HUES6 (cell line): Measurements from ENCODE around the gene OR5D16.

ENCODE experiments used
- H3K27ac ChIP-seq: 2 replicates; pipeline ENCODE4 v1.7.0; 2013; ENCODE audit warnings: low read depth, mild to moderate bottlenecking, low read length, inconsistent platforms
- H3K27me3 ChIP-seq: 2 replicates; pipeline ENCODE4 v1.6.1; 2013; ENCODE audit warnings: low read length; ENCODE audit not compliant: control insufficient read depth, insufficient read depth
- H3K36me3 ChIP-seq: 2 replicates; pipeline ENCODE4 v1.6.1; 2013; ENCODE audit warnings: low read length; ENCODE audit not compliant: control insufficient read depth, insufficient read depth
- H3K4me1 ChIP-seq: 2 replicates; pipeline ENCODE4 v1.6.1; 2013; ENCODE audit warnings: low read length; ENCODE audit not compliant: control insufficient read depth, insufficient read depth
- H3K4me3 ChIP-seq: 2 replicates; pipeline ENCODE4 v1.5.1; 2013; ENCODE audit warnings: low read depth, low read length
- H3K9ac ChIP-seq: one replicate; pipeline ENCODE4 v1.6.1; 2013; ENCODE audit warnings: mild to moderate bottlenecking, low read length
- H3K9me3 ChIP-seq: 2 replicates; pipeline ENCODE4 v1.6.1; 2013; ENCODE audit warnings: low read depth, low read length; ENCODE audit not compliant: control insufficient read depth, insufficient read depth

OR5D16 gene

DNA sequence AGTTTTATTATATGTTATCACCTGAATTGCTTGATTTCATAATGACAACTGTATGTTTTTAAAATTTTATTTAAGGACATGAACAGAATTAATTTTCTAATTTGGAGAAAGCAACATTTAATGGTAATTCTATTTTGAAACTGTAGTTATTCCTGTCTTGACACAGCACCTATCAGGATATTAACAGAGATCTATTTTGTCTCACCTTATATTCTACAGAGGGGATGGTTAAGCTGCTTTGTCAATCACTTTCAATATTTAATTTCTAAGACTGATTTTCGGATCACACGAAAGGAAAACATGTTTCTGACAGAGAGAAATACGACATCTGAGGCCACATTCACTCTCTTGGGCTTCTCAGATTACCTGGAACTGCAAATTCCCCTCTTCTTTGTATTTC is at the start of gene OR5D16:
Gene OR5D16, plus strand, starts transcription at position 301 of the 400 bp plus-strand sequence. Its CDS starts 0 bp downstream, at position 301.
- Histone ChIP-seq H3K27me3 (no peaks in the 10 kb centered on the region), H3K9ac (no peak within 1 kb of the TSS), H3K9me3 (peaks cover 28% of the 10 kb centered on the region), H3K36me3 (no peaks in the 10 kb centered on the region), H3K4me3 (no peak within 1 kb of the TSS), H3K4me1 (no peaks in the 10 kb centered on the region), H3K27ac (no peak within 1 kb of the TSS)

DNA sequence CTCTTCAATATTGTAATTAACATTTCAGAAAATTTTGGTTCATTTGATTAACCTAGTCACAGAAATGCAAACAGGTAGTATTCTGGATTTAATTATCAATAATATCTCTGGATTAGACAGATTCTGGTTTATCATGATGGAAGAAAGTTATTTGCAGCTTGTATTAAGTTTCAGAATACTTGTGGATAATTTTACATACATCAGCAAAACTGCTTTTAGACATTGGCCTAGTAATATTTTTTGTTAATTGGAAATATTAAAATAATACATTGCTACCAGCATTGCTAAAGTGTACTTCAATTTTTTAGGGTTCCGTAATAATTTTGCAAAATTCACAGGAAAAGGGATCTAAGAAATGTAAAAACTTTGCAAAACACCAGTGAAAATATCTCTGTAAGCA is 46.9 kb upstream of the OR5D16 start:
- no peak overlapping the region for H3K27ac ChIP-seq
- H3K36me3 ChIP-seq = no peaks in the 10 kb centered on the region
- peaks cover 50% of the 10 kb centered on the region; the same call in 1 of the 2 replicates for H3K9me3 ChIP-seq
- no peak overlapping the region for H3K9ac ChIP-seq
- no peak overlapping the region for H3K4me3 ChIP-seq
- H3K27me3 ChIP-seq = no peaks in the 10 kb centered on the region
- H3K4me1 ChIP-seq = no peaks in the 10 kb centered on the region

DNA sequence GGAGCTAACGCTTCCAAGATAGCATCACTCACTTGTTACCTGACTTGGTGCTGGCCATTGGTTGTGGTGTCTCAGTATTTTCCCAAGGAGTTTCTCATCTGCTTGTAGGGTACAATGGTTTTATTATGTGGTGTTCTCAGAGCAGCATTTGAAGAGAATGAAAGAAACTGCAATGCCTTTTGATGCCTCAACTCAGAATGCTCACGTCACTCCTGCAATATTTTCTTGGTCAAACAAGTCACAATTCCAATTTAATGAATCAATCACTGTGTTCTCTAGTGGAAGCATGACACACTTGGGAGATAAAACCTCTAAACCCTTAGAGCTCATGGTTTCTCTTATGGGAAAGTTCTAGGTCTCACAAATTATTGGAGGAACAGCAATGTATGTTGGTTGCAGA is 45.2 kb upstream of the OR5D16 start:
- Histone ChIP-seq H3K27ac (no peak overlapping the region), H3K4me3 (no peak overlapping the region), H3K36me3 (no peaks in the 10 kb centered on the region), H3K4me1 (no peaks in the 10 kb centered on the region), H3K9ac (no peak overlapping the region), H3K9me3 (peaks cover 42% of the 10 kb centered on the region; the same call in 1 of the 2 replicates), H3K27me3 (no peaks in the 10 kb centered on the region)

DNA sequence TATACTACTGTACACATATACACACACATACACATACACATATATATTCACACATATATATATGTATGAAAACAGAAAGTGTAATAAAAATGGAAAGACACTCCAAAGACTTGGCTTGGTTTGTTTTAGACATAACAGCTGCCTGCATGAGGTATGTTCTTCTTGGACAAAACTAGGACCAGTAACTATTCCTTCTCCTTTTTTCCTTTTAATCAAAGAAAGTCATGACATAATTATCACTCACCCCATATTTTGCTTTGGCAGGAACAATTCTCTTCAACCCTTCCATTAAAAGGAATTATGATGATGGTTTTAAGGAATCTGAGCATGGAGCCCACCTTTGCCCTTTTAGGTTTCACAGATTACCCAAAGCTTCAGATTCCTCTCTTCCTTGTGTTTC is 43.3 kb upstream of the OR5D16 start, which contains the start of gene OR5D14:
Gene OR5D14, plus strand, starts transcription at position 301 of the 400 bp plus-strand sequence. Its CDS starts 0 bp downstream, at position 301.
- H3K9ac ChIP-seq = no peak within 1 kb of the TSS
- H3K27ac ChIP-seq = no peak within 1 kb of the TSS
- H3K36me3 ChIP-seq = no peaks in the 10 kb centered on the region
- H3K9me3 ChIP-seq = peaks cover 52% of the 10 kb centered on the region; the same call in 1 of the 2 replicates
- no peak within 1 kb of the TSS for H3K4me3 ChIP-seq
- no peaks in the 10 kb centered on the region for H3K4me1 ChIP-seq
- H3K27me3 ChIP-seq = no peaks in the 10 kb centered on the region

DNA sequence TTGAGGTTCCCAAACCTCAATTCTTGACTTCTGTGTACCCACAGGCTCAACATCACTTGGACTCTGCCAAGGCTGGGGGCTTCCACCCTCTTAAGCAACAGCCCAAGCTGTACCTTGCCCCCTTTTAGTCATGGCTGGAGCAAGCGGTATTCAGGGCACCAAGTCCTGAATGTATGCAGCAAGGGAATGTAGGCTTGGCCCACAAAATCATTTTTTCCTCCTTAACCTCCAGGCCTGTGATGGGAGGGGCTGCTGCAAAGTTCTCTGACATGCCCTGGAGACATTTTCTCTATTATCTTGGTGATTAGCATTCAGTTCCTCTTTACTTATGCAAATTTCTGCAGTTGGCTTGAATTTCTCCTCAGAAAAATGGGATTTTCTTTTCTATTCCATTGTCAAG is 32.3 kb upstream of the OR5D16 start:
- H3K4me1 ChIP-seq = no peaks in the 10 kb centered on the region
- no peak overlapping the region for H3K9ac ChIP-seq
- H3K4me3 ChIP-seq = no peak overlapping the region
- no peak overlapping the region for H3K27ac ChIP-seq
- H3K36me3 ChIP-seq = no peaks in the 10 kb centered on the region
- H3K27me3 ChIP-seq = no peaks in the 10 kb centered on the region
- H3K9me3 ChIP-seq = peaks cover 54% of the 10 kb centered on the region

DNA sequence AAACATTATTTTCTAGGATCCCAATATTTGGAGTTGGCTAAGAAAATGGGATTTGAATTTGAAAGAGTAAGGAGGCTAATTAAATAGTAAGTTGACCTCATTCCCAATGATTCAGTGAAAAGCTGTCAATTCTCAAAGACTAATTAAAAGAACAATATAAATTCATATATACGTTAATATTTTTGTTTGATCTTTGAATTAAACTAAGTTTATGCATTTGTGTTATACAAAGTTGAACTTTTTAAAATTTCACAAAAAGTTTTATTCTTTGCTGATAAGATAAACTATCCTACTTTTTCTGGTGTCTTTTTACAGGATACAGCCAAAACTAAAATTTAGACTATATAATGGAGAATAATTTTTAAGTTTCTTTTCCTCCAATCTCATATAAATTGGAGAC is 27.5 kb upstream of the OR5D16 start, which contains the start of gene OR5L1:
Gene OR5L1, plus strand, starts transcription at position 301 of the 400 bp plus-strand sequence. CDS start 100 bp downstream, outside the sequence.
- Histone ChIP-seq H3K9me3 (peaks cover 47% of the 10 kb centered on the region), H3K4me1 (no peaks in the 10 kb centered on the region)

DNA sequence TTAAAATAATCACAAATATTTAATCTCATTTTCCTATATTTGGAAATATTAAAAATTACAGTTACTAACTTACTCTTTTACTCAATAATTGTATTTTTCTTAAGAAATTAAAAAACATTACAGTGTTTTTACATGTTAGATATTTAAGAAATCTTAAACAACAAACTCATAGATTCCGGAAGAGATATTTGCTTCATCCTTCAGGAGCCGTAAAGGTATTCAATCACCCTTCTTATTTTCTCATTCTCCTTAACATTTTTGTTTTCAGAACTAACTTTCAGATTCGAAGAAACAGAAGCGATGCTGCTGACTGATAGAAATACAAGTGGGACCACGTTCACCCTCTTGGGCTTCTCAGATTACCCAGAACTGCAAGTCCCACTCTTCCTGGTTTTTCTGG is 19.2 kb upstream of the OR5D16 start, which contains the start of gene OR5D18:
Gene OR5D18, plus strand, starts transcription at position 301 of the 400 bp plus-strand sequence. Its CDS starts 0 bp downstream, at position 301.
- Histone ChIP-seq H3K27me3 (no peaks in the 10 kb centered on the region), H3K4me1 (no peaks in the 10 kb centered on the region), H3K9me3 (peaks cover 32% of the 10 kb centered on the region; the same call in 1 of the 2 replicates), H3K4me3 (no peak within 1 kb of the TSS), H3K27ac (no peak within 1 kb of the TSS), H3K9ac (no peak within 1 kb of the TSS), H3K36me3 (no peaks in the 10 kb centered on the region)

More for the DNA sequence above, 27.5 kb upstream of the OR5D16 start, which contains the start of gene OR5L1:
- Histone ChIP-seq H3K36me3 (no peaks in the 10 kb centered on the region), H3K27ac (no peak within 1 kb of the TSS), H3K4me3 (no peak within 1 kb of the TSS), H3K27me3 (no peaks in the 10 kb centered on the region; the same call in 1 of the 2 replicates), H3K9ac (no peak within 1 kb of the TSS)

DNA sequence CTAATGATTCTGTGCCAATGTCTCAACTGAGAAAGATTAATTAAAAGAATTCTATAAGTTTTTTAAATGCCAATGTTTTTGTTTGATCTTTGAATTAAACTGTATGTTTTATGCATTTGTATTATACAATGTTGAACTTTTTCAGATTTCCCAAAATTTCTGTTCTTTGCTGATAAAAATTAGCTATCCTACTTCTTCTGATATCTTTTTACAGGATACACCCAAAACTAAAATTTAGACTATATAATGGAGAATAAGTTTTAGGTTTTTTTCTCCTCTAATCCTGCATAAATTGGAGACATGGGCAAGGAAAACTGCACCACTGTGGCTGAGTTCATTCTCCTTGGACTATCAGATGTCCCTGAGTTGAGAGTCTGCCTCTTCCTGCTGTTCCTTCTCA is 11.6 kb upstream of the OR5D16 start, which contains the start of gene OR5L2:
Gene OR5L2, plus strand, starts transcription at position 301 of the 400 bp plus-strand sequence. Its CDS starts 0 bp downstream, at position 301.
- H3K27ac ChIP-seq = no peak within 1 kb of the TSS
- no peaks in the 10 kb centered on the region for H3K27me3 ChIP-seq
- H3K9me3 ChIP-seq = peaks cover 34% of the 10 kb centered on the region; the same call in 1 of the 2 replicates
- no peak within 1 kb of the TSS for H3K9ac ChIP-seq
- H3K4me3 ChIP-seq = no peak within 1 kb of the TSS
- H3K4me1 ChIP-seq = no peaks in the 10 kb centered on the region
- H3K36me3 ChIP-seq = no peaks in the 10 kb centered on the region

DNA sequence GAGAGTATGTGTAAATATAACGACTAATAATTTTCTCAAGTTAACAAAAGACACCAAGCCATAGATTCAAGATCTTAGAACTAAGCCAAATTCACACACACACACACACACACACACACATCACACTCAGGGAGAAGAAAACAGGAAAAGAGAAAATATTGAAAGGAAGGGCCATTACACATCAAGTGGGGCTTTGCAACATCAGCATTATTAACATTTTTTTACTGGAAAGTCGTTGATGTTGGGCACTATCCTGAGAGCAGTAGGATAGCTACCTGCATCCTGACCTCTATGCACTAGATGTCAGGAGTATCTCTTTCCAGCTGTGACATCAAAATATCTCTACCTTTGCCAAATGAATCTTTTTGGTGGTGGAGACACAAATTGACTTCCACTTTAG is 8.9 kb downstream of the OR5D16 start:
- no peak overlapping the region for H3K27ac ChIP-seq
- H3K27me3 ChIP-seq = no peaks in the 10 kb centered on the region
- H3K9ac ChIP-seq = no peak overlapping the region
- H3K4me3 ChIP-seq = no peak overlapping the region
- peaks cover 17% of the 10 kb centered on the region; the same call in 1 of the 2 replicates for H3K9me3 ChIP-seq
- no peaks in the 10 kb centered on the region for H3K36me3 ChIP-seq
- H3K4me1 ChIP-seq = no peaks in the 10 kb centered on the region

DNA sequence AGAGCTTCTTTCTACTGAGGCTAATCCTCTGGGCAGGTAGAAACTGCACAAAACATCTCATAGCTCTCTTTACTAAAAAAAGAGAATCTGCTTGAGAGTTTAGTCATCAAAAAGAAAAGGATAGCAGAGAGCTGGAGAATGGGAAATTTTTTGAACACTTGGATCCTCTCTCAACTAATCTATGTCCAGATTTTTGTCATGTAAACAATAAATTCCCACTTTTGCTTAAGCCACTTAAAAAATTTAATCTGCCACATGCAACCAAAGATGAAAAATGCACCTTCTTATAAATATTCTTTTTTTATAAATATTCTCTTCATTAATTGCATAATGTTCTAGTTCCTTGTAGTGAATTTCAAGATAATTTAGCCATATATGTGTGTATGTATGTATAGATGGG is 10.5 kb downstream of the OR5D16 start:
- H3K27me3 ChIP-seq = no peaks in the 10 kb centered on the region
- H3K36me3 ChIP-seq = no peaks in the 10 kb centered on the region
- H3K4me3 ChIP-seq = no peak overlapping the region
- H3K27ac ChIP-seq = no peak overlapping the region
- no peak overlapping the region for H3K9ac ChIP-seq
- peaks cover 19% of the 10 kb centered on the region; the same call in 1 of the 2 replicates for H3K9me3 ChIP-seq
- H3K4me1 ChIP-seq = no peaks in the 10 kb centered on the region

DNA sequence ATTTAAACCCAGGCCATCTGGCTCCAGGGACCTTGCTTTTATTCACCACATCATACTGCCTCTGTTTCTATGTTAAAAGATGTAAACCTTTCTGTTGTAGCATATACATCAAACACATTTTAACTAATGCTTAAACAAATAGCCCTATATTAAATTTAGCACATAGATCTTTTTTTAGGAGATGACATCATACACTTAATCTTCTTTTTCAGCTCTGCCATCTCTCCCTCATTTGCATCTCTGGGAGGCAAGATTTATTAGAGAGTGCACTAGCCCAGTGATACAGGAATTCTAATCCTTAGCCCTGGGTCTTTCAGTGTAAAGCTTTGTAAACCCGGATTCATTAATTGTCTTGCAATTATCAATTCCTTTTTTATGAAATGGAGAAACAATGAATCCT is 13.6 kb downstream of the OR5D16 start:
- Histone ChIP-seq H3K9me3 (peaks cover 31% of the 10 kb centered on the region; the same call in 1 of the 2 replicates), H3K36me3 (no peaks in the 10 kb centered on the region), H3K27me3 (no peaks in the 10 kb centered on the region), H3K4me3 (no peak overlapping the region), H3K4me1 (no peaks in the 10 kb centered on the region), H3K9ac (no peak overlapping the region), H3K27ac (no peak overlapping the region)
